ENCODE results near the gene PPARA.
A peak's percentile ranks its signal among the peaks of the same experiment; 100 is the strongest.

Gene PPARA

DNA sequence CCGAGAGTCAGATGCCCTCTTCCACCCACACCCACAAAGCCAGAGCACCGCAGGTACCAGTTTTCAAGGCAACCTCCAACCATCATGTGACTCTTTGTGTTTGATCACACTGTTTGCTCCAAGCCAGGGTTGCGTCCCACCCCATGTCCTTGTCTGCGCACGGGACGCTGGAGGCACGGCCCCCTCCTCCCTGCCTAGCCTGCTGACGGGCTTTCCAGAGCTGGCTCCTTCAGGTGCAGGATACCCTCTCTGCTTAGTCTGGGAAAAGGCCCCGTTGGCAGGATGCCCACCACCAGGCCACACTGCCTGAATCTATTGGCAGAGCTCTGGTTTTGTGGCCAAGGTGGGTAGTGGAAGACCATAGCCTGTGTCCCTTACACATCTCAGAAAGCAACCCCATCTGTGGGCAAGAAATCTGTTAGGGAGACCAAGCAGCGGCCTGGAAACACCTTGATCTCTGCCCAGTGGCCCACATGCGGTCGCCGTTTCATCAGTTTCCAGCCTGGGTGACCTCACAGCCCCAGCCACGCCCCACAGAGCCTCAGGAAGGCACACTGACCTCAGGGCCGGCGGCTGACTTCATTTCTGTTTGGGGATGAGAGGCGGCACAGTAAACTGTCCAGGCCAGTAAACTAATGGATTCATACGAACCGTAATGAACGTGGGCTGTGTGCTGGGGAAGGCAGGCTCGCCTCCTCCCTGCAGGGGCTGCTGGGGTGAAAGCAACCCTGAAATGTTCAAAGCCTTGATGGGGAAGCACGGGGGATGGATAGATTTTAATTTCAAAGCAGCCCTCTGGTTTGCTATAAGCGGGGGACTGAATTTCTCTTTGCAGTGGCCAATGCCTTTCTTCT lies 73.9 kb downstream of the PPARA start:
- DNase-seq: no peak

DNA sequence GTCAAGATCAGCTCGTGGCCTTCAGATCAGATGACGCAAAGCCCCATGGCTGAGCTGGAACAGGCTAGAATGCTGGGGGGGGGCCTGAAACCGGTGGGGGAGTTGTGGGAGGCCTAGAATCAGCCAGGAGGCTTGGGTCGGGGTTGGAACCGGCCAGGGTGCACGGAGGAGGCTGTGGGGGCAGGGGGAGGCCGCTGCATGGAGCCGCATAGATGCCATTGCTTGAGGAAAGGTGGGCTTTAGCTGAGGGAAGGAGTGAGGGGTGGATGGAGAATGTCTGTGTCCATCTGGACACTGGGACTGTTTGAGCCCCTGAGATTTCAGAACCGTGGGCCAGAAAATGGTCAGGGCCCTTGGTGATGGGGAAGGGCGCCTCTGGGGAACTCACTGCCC lies 74.6 kb downstream of the PPARA start:
- no peak for DNase-seq

DNA sequence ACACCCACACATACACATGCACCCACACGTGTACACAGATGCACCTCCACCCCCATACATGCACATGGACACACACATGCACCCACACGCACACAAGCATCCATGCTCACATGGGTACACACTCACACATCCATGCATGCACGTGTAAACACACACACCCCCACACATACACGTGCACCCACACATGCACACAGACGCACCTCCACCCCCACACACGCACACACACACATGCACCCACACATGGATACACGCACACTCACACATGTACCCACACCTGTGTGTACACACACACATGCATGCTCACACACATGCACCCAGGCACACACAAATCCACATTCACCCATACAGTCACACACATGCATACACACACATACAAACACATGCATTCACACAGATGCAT lies 75.3 kb downstream of the PPARA start:
- DNase-seq: no peak

DNA sequence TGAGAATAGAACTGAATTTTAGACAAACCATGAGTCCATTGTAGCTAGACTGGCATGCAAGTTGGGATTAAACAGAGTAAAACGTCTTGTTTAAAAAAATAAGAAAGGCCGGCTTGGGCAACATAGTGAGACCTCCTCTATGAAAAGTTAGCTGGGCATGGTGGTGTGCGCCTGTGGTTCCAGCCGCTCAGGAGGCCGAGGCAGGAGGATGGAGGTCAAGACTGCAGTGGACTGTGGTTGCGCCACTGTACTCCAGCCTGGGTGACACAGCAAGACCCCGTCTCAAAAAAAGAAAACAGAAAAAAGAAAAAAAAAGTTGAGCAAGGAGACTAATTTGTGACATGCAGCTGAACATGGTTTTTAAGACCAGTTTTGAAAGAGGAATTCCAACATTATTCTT lies 76.3 kb downstream of the PPARA start:
- no peak for DNase-seq

DNA sequence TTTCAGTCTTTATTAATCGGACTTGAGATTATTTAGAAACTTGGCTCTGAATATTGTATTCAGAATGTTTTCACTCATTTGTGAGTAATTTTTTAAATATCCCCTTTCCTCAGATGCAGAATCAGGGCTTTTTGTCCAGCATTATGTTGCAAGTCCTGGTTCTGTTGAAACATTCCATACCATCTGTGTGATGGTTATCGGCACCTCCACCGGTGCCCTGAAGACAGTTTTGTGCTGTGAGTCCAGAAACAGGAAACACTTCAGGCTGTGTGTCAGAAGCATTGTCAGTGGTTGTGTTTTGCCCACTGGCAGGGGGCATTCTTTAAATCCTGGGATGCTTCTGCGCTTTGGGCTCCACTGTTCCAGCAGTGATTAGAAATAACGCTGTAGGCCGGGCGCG lies 79.4 kb downstream of the PPARA start:
- no peak for DNase-seq

DNA sequence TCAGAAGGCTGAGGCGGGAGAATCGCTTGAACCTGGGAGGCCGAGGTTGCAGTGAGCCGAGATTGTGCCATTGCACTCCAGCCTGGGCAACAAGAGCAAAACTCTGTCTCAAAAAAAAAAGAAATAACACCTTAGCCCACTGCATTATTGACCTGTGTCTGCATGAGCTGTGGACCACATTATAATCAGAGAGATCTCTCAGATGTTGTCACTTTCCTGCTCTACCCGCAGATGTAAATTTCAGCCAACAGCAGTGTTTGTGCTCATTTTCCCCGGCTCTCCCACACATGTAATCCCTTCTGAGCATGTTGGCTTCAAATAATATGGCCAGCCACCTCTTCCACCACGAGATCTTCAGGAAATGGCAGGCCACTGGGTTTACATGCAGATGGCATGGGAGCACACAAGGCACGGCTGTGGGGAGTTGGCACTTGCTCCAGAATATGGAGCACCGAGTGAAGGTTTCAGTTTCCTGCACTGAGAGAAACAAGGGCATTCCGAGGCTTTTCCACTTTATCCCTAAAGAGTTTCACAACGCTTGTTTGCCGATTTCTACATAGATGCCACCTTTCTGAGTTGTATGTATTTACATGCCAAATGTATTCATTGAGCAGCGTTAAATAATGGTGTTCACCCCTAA lies 80.1 kb downstream of the PPARA start:
- DNase-seq: no peak

DNA sequence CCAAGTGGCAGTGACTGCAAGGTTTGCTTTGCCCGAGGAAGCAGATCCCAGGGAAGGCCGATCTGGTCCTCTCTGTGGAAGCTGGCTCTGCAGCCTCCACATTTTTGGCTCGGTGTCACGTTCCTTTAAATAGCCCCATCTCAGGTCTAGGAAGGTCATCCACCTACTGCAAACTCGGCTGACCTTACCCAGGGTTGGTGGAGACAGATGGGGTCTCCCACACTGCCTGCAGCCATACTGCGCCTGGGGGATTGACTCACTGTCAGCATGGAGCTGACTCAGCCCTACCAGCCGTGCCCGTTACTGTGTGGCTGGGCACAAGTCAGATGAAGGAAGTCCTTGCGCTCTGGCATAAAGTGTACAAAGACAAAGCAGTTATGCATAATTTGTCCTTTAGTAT lies 82.9 kb downstream of the PPARA start:
- no peak for DNase-seq

DNA sequence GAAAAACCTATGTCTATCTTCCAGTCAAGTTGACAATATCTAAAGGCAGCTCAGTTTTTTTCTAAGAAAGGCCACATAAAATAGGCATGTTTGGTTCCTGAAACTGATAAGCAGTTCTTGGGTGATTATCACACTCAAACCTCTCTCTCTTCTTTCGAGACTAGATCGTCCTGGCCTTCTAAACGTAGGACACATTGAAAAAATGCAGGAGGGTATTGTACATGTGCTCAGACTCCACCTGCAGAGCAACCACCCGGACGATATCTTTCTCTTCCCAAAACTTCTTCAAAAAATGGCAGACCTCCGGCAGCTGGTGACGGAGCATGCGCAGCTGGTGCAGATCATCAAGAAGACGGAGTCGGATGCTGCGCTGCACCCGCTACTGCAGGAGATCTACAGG lies 84.6 kb downstream of the PPARA start:
- DNase-seq: no peak

DNA sequence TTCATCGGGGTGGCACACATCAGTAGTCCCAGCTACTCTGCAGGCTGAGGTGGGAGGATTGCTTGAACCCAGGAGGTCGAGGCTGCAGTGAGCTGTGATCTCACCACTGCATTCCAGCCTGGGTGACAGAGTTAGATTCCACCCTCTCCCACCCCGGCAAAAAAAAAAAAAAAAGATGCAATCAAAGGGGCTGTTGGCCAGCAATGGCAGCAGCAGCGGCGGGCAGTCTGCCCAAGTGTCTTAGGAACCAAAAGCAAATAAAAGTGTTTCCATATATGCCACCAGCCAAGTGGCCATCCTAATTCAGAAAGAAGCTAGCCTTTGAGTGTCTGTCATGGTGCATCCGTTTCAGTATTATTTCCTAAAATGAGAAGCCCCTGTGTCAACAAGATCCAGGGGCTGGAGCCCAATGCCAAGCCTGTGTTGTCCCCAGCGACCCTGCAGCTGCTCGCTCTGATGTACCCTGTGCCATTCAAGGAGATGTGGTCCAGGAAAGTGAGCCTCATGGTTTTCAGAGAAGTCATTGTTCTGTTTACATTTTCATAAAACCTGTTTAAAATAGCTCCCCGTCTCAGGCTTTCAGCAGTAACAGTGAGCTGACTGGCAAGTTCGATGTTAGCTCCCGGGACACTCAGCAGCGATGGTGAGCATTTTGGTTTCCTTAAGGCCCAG lies 87.3 kb downstream of the PPARA start:
- no peak for DNase-seq

DNA sequence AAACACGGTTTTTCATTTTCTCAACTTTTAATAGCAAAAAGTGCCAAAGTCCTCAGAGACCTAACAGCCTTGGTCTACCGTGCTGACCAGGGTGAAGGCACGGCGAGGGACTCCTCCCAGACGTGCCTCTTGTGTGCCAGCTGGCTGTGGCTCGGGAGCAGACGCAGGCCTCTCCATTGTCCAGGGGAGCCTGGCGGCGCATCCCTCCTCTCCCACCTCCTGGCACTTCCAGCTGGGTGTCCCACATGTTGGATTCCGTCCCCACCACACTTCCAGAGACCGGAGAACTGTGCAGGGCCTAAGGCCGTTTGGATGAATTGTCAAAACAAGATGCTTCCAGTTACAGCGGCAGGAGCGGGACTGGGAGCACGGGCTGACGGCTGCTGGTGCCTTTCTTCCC lies 88.2 kb downstream of the PPARA start:
- no peak for DNase-seq

DNA sequence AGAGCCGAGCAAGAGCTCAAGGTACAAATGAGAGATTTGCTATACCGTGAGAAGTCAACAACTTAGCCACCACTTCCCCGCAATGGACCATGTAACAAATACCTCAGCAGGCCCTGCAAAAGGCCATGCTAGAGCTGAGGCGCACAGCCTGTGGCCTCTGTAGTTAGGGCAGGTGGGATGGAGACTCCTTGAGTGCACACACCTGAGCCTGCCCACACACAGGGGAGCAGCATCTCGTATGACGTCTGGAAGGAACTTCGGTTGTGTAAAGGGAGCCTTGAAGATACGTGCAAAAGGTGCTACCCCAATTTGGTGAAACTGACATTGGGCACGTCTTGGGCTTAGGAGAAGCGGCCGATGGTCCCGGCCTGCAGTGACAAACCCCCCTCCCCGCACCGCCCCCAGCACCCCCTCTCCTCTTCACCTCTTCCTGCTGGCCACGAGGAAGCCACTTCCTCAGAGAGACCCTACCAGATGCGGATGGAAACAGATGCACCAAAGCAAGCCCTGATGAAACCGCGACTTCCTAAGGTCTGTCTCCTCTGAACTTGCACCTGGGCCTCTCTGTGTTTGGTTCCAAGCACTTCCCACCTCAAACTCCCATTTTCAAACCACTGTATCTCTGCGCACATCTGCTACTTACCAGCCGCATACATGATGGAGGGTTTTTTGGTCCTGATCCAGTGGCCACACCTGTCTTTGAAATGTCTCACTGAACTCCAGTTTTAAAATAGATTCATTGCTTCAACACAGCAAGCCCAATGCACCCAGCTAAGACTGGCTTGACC lies 89.1 kb downstream of the PPARA start:
- peak; percentile 55 for DNase-seq

DNA sequence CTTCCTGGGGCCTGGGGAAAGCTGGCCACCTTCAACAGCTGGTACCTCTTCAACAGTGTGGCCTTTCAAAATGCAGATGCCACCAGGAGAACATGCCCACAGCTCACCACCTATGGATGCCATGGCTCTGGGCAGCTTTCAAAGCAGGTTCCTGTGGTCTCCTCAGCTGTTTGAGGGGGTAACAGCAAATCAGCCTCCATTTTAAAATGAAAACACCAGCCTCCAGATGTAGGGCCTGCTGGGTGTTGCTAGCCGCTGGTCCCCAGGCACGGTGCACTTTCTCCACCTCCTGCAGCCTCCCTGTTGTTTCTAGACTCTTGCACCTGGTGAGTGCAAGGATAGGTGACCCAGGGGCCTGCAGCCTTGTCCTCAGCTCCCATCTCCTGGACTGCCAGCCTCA lies 89.7 kb downstream of the PPARA start:
- no peak for DNase-seq

DNA sequence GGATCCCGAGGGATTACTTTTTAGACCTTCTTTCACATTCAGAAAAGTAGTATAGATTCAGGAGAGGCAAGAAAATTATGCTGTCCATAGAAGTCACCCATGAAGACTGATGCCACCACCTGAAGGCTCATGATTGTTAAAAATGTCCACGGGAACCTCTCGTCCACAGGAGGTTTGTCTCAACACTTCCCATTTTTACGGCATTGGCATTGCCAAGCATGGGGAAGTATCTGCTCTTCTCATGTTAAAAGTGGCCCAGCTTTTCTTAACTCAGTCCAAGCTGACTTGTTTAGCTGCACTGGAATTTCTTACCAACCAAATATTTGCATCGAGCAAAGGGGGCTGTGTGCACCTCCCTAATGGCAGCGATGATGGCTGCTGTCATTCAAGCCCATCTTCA lies 90.2 kb downstream of the PPARA start:
- no peak for DNase-seq

DNA sequence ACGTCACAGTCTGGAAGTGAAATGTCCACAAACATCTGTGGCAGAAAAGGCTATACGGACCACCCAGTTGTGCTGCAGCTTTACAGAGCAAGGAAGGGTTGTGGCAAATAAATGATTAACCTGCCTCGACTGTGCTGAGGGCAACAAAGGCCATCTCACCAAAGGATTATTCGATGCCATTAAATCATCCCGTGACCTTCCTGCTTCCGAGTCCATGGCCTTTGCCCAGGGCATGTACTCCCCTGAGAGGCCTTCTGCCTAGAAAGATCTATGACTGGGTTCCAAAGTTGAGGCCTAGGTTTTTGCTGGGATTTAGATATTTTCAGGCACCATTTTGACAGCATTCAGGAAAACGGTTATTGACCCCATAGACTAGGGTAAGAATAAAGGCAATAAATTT lies 90.6 kb downstream of the PPARA start:
- DNase-seq: no peak

DNA sequence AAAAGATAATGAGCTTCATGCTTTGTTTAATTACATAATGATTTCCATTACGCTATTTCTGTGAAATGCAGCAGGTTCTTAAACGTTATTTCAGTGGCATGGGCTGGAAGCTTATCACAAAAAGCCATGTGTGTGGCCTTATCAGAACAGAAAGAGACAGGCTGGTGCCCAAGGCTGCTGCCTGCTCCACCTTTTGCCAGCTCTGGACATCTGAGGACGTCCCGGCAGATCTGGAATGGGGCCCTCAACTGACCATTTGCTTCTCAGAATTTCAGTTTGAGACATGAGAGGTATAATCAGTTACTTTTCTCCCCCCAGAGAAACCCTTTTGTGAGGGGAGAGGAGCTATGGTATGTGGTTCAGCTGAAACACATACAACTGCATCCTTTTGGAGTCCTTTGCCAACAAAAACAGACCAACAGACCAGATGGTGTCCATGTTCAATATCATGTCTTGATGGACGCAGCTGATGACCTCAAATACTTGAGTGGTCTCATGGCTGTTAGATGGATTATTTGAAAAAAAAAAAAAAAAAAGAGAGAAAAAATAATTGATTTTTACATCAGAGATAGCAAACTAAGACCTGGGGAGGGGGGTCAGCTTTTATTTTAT lies 91.2 kb downstream of the PPARA start:
- DNase-seq: no peak

DNA sequence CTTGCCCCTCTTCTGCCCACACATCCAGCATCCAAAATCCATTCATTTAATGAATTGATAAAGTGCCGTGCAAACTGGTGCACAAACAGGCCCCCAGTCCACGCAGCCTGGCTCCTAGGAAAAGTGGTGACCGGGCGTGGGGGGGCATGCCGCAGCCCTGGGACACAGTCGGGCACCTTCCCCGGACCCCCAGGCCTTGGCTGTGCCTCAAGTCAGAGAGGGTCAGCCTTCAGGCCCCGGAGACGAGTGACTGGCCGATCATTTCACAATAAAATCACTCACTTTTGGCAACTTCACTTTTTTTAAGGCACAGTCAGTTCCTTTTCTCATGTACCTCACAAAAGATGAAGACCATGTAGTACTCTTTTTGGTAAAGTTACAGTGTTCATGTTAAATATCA lies 91.8 kb downstream of the PPARA start:
- no peak for DNase-seq

DNA sequence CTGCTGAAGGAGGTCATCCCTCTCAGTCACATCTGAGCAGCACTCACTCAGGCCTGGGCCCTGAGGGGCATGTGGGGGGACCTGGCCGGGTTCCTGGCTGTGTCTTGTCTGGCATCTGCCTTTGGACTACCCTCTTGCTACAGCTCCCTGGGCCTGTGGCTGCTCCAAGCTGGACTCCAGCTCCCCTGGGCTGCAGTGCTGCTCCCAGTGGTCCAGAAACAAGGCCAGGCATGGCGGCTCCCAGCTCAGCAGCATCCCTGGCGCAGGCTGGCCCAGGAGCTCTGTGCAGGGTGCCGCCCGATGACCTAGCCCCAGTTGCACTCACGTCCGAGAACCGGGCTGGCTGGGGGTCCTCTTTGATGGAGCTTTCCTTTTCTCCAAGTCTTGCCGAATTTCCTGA lies 94.4 kb downstream of the PPARA start:
- DNase-seq: no peak

DNA sequence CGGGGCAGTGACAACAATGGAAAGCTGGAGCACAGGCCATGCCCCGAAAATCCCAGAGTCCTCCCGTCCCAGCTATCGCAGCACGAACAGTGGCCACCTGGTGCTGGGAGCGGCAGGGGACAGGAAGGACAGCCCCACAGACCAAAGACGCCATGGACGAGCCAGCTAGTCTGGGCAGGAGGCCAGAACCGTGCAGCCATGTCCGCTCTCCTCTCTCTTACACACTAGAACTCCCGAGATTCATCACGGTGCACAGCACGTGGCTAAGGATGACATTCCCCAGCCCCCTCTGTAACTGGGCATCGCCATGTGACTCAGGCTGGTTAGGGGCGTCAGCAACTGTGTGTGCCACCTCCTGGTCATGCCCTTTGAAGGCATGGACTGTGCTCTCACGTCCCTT lies 95.2 kb downstream of the PPARA start:
- DNase-seq: no peak

DNA sequence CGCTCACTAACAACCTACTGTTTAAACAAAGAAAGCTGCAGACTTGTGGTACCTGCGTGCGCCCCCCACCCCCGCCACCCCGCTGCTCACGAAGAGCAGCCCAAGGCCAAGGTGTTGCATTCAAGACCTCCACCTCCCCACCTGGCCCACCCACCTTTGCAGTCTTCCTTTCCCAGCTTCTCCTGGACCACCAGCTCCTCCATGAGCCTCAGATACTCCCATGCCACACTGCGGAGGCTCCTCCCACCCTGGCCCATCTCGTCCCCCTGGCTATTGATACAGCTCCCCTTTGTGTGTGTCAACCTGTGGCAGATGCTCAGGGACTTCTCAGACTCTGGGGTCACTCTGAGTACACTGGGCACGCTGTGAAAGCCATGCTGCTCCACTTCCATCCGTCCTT lies 95.9 kb downstream of the PPARA start:
- no peak for DNase-seq

DNA sequence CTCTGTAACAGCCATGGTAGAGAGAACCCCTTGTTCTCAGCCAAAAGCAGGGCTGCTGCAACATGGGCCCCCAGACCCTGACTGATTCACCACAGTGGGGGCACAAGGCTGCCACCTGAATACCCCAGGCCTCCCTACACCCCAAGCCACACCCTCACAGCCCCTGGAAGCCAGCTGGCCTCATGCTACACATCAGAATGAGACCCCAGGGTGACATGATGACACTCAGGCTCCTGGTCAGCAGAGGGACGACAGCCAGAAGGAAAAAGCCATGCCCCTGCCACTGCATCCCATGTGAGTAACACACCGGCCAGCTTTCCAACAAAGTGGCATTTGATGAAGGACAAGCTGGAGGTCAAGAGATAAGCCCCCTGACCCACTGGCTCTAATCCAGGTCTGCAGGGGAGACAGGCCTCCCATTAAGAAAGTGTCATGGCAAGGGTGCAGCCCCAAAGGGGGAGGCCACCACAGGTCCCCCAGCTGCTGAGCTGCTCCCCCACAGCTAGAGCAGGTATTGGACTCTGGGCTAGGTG lies 97.2 kb downstream of the PPARA start:
- no peak for DNase-seq

DNA sequence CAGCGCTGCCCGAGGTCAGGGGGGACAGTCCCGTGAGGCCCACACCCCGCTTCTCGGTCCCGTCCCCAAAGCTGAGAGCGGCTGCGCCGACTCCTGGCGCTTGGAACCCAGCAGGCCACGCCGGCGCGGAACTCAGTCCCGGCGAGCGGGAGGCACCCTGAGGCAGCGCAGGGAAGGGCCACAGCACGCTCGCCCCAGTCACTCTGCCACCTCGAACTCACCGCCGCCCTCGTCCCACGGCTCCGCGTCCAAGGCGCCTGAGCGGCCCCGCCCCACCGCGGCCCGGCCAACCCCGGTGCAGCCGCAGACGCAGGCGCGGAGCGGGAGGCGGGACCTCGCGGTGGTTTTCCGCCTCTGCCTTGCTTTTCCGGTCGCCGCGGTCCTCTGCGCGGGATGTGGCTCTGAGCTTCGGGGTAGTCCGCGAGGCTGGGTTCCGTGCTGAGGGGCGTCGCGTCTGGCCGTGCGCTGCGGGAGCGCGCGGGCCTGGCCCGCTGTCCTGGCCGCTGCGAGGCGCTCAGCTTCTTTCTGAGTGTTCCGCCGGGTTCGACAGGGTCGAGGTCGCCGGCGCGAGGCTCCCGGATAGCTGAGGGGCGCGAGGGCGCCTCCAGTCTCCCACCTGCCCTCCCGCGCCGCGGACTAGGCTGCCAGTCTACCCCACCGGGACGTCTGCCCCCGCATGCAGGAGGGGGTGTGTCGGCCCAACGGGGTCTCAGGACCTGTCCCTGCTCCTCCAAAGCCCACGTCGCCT lies 99.9 kb downstream of the PPARA start, which contains the start of gene CDPF1:
Gene CDPF1, minus strand, starts transcription at position 259 of the 748 bp plus-strand sequence. CDS start 2,009 bp downstream, outside the sequence.
- peak; percentile 72 for DNase-seq

DNA sequence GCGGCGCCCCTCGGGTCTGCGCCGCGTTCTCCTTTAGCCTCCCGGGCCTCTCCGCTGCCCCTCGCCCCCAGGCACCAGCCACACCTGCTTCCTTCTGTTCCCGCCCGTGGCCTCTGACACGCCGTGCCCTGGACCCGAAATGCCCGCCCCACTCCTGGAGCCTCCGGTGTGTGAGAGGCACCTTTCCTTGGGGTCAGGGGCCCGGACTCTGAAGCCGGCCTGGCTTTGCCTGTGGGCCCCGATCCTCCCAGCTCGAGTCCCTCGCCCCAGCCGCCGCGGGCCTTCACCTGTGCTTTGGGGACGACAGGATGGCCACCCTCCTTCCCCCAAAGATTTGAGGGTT lies 100.4 kb downstream of the PPARA start:
- DNase-seq: no peak
